Nephron progenitor cell (in vitro differentiated cells): ENCODE results near the gene C1QTNF5.

Source experiments
- DNase-seq: peaks from one replicate; pipeline ENCODE4 v3.0.0; 2021
- H3K27ac Mint-ChIP-seq: 2 replicates; pipeline ENCODE4 v1.8.0; 2021; ENCODE audit warnings: mild to moderate bottlenecking, moderate library complexity, mixed read lengths
- H3K27me3 Mint-ChIP-seq: 2 replicates; pipeline ENCODE4 v1.8.0; 2021; ENCODE audit warnings: mild to moderate bottlenecking, low read depth, mixed read lengths; ENCODE audit not compliant: poor library complexity
- H3K36me3 Mint-ChIP-seq: 2 replicates; pipeline ENCODE4 v1.8.0; 2021; ENCODE audit warnings: low read depth, mixed read lengths
- H3K4me1 Mint-ChIP-seq: 2 replicates; pipeline ENCODE4 v1.8.0; 2021; ENCODE audit warnings: mixed read lengths
- H3K4me3 Mint-ChIP-seq: 2 replicates; pipeline ENCODE4 v1.8.0; 2021; ENCODE audit warnings: mild to moderate bottlenecking, moderate library complexity, mixed read lengths
- H3K9me3 Mint-ChIP-seq: 2 replicates; pipeline ENCODE4 v1.8.0; 2021; ENCODE audit warnings: mild to moderate bottlenecking, moderate library complexity, mixed read lengths
- TF ChIP-seq, protein P1 (sequence below): fragments of 200-600 bp; sonication (generic); IDR thresholded peaks from 2 replicates; pipeline ENCODE4 v1.5.0; 2021; ENCODE audit warnings: antibody characterized with exemption

Gene C1QTNF5

DNA sequence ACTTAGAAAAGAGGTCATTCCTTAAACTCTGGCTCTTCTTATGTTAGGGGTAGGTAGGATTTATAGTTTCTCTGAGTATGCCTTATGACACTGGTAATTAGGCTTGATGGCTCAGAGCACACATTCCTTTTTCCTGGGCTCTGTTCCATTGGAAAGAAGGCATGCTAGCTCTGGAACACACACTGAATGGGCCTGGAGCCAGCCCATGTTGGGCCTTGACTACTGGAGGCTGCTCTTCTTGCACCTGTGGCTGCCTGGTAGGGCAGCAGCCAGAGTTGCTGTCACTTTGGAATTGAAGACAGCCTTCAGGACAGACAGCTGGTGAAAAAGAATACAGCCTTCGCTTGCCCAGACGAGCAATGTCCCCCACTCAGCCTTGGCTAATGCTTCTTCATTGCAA is 42.0 kb downstream of the C1QTNF5 start:
- no peak overlapping the region for H3K27ac Mint-ChIP-seq
- no peaks in the 10 kb centered on the region for H3K27me3 Mint-ChIP-seq
- TF ChIP-seq, protein P1, sequence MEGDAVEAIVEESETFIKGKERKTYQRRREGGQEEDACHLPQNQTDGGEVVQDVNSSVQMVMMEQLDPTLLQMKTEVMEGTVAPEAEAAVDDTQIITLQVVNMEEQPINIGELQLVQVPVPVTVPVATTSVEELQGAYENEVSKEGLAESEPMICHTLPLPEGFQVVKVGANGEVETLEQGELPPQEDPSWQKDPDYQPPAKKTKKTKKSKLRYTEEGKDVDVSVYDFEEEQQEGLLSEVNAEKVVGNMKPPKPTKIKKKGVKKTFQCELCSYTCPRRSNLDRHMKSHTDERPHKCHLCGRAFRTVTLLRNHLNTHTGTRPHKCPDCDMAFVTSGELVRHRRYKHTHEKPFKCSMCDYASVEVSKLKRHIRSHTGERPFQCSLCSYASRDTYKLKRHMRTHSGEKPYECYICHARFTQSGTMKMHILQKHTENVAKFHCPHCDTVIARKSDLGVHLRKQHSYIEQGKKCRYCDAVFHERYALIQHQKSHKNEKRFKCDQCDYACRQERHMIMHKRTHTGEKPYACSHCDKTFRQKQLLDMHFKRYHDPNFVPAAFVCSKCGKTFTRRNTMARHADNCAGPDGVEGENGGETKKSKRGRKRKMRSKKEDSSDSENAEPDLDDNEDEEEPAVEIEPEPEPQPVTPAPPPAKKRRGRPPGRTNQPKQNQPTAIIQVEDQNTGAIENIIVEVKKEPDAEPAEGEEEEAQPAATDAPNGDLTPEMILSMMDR = no peak
- no peaks in the 10 kb centered on the region for H3K4me1 Mint-ChIP-seq
- peaks cover 58% of the 10 kb centered on the region for H3K36me3 Mint-ChIP-seq
- no peaks in the 10 kb centered on the region for H3K9me3 Mint-ChIP-seq
- no peak overlapping the region for H3K4me3 Mint-ChIP-seq
- no peak for DNase-seq

DNA sequence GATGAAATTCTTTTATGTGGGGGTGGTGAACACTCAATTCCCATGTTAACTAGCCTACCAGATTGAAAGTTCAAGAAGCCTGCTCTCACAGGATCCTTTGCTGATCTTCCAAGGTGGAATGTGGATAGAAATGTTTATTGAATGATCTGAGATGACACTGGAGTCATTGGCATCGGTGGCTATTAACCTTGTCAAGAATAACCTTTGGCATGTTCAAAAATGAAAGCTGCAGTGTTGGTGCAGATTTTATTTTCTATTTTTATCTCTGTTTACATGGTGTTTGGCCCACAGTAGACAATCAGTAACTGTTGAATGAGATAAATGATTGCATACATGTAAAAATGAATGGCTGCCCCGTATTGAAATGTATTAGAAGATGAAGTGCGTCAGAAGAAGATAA is 42.7 kb downstream of the C1QTNF5 start:
- no peaks in the 10 kb centered on the region for H3K4me1 Mint-ChIP-seq
- H3K4me3 Mint-ChIP-seq = no peak overlapping the region
- DNase-seq = no peak
- no peak overlapping the region for H3K27ac Mint-ChIP-seq
- no peaks in the 10 kb centered on the region for H3K9me3 Mint-ChIP-seq
- TF ChIP-seq, protein P1 = no peak
- peaks cover 58% of the 10 kb centered on the region for H3K36me3 Mint-ChIP-seq
- no peaks in the 10 kb centered on the region for H3K27me3 Mint-ChIP-seq

DNA sequence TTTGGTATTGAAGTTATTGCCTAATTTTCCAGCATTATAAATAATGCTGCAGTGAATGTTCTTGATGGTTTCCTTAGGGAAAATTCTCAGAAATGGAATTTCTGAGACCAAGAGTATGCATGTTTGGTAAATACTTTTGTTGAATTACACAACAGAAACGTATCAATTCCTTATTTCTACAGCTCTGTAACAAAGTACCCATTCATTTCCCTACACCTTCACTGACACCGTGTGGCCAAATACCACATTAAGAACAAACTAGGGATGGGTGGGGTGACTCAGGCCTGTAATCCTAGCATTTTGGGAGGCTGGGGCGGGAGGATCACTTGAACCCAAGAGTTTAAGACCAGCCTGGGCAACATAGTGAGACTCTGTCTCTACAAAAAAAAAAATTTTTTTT is 45.5 kb downstream of the C1QTNF5 start:
- DNase-seq = no peak
- H3K4me3 Mint-ChIP-seq = no peak overlapping the region
- H3K4me1 Mint-ChIP-seq = no peaks in the 10 kb centered on the region
- H3K9me3 Mint-ChIP-seq = peaks cover 20% of the 10 kb centered on the region
- TF ChIP-seq, protein P1 = no peak
- no peak overlapping the region for H3K27ac Mint-ChIP-seq
- H3K36me3 Mint-ChIP-seq = peaks cover 66% of the 10 kb centered on the region
- H3K27me3 Mint-ChIP-seq = no peaks in the 10 kb centered on the region

DNA sequence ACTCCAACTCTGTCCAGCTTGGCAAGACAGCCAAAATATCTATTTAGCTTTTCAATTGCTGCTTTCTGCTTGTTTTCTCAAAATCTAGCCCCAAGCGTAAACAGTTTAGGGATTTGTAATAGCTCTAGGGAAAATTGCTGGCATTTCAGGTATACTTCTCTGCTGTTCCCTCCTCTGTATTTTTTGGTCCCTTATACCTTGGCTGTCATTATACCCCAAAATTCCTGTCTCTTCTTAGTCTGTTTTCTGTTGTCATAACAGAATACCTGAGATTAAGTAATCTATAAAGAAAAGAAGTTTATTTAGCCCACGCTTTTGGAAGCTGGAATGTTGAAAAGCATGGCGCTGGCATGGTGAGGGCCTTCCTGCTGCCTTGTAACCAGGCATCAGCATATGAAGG is 47.2 kb downstream of the C1QTNF5 start:
- DNase-seq = no peak
- no peaks in the 10 kb centered on the region for H3K4me1 Mint-ChIP-seq
- H3K27ac Mint-ChIP-seq = no peak overlapping the region
- H3K36me3 Mint-ChIP-seq = peaks cover 66% of the 10 kb centered on the region
- H3K27me3 Mint-ChIP-seq = no peaks in the 10 kb centered on the region
- no peak overlapping the region for H3K4me3 Mint-ChIP-seq
- TF ChIP-seq, protein P1 = no peak
- H3K9me3 Mint-ChIP-seq = peaks cover 20% of the 10 kb centered on the region

DNA sequence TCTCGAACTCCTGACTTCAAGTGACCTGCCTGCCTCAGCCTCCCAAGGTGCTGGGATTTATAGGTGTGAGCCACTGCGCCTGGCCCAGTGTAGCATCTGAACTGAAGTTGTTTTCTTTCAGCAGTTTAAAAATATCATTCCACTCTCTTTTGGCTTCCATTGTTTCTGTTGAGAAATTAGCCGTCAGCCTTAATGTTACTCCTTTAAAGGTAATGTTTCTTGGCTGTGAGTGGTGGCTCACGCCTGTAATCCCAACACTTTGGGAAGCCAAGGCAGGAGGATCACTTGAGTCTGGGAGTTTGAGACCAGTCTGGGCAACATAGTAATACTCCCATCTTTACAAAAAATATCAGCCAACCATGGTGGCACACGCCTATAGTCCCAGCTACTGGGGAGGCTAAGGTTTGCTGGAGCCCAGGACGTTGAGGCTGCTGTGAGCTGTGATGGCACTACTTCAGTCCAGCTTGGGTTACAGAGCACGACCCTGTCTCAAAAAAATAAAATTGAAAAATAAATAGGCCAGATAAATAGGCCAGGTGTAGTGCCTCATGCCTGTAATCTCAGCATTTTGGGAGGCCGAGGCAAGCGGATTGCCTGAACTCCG is 49.7 kb downstream of the C1QTNF5 start:
- no peak overlapping the region for H3K4me3 Mint-ChIP-seq

More for the DNA sequence above, 49.7 kb downstream of the C1QTNF5 start:
- Mint-ChIP-seq H3K27ac (no peak overlapping the region), H3K36me3 (peaks cover 70% of the 10 kb centered on the region), H3K4me1 (no peaks in the 10 kb centered on the region), H3K27me3 (no peaks in the 10 kb centered on the region), H3K9me3 (peaks cover 20% of the 10 kb centered on the region)
- TF ChIP-seq, protein P1 = no peak
- no peak for DNase-seq
